ENCODE results near the gene CREG2. TPM values are rescaled to one million over a fixed set of nuclear protein-coding genes. Genes with fewer than 3 reads are reported as not detected.

Gene CREG2
- total RNA-seq (0.63 TPM), polyA plus RNA-seq (0.51 TPM)

GRCh38 chr2:101387151-101387834 lies at the start of gene CREG2:
Gene CREG2, minus strand, starts transcription at chr2:101387503. Its CDS starts 46 bp downstream, at chr2:101387457.
- H3K27ac ChIP-seq (ENCODE audit: low read depth) = no peak within 1 kb of the TSS
- no peaks in the 10 kb centered on the region for H3K4me1 ChIP-seq (ENCODE audit: insufficient read depth)
- H3K36me3 ChIP-seq (ENCODE audit: insufficient read depth) = no peaks in the 10 kb centered on the region
- DNase-seq (ENCODE audit: extremely low spot score) = peak; percentile 8
- peak within 1 kb of the TSS; percentile 52 for H3K4me3 ChIP-seq (ENCODE audit: low read depth, low read length)
- under 1% methylated on average over 79 of the region's 79 CpGs for WGBS

- H3K27ac ChIP-seq (ENCODE audit: low read depth) = no peak overlapping the region
- no peaks in the 10 kb centered on the region for H3K4me1 ChIP-seq (ENCODE audit: insufficient read depth)
- DNase-seq (ENCODE audit: extremely low spot score) = no peak
- 43% methylated on average over 24 of the region's 24 CpGs for WGBS
- H3K4me3 ChIP-seq (ENCODE audit: low read depth, low read length) = no peak overlapping the region
- no peaks in the 10 kb centered on the region for H3K36me3 ChIP-seq (ENCODE audit: insufficient read depth)
These were observed 47.9 kb upstream of the CREG2 start for GRCh38 chr2:101435001-101435862.

GRCh38 chr2:101433465-101433864 lies 46.2 kb upstream of the CREG2 start:
- no peak for DNase-seq (ENCODE audit: extremely low spot score)
- Histone ChIP-seq H3K36me3 (ENCODE audit: insufficient read depth) (no peaks in the 10 kb centered on the region), H3K4me1 (ENCODE audit: insufficient read depth) (no peaks in the 10 kb centered on the region), H3K4me3 (ENCODE audit: low read depth, low read length) (no peak overlapping the region), H3K27ac (ENCODE audit: low read depth) (no peak overlapping the region)
- 92% methylated on average over 3 of the region's 3 CpGs for WGBS

- H3K27ac ChIP-seq (ENCODE audit: low read depth) = no peak overlapping the region
- H3K4me1 ChIP-seq (ENCODE audit: insufficient read depth) = no peaks in the 10 kb centered on the region
- 90% methylated on average over 20 of the region's 20 CpGs for WGBS
- H3K4me3 ChIP-seq (ENCODE audit: low read depth, low read length) = no peak overlapping the region
- H3K36me3 ChIP-seq (ENCODE audit: insufficient read depth) = no peaks in the 10 kb centered on the region
- no peak for DNase-seq (ENCODE audit: extremely low spot score)
These were observed 45.3 kb upstream of the CREG2 start for GRCh38 chr2:101432411-101433181.

- DNase-seq (ENCODE audit: extremely low spot score) = no peak
- H3K27ac ChIP-seq (ENCODE audit: low read depth) = no peak overlapping the region
- H3K4me3 ChIP-seq (ENCODE audit: low read depth, low read length) = no peak overlapping the region
- no peaks in the 10 kb centered on the region for H3K4me1 ChIP-seq (ENCODE audit: insufficient read depth)
- WGBS = 93% methylated on average over 4 of the region's 4 CpGs
- H3K36me3 ChIP-seq (ENCODE audit: insufficient read depth) = no peaks in the 10 kb centered on the region
These were observed 44.2 kb upstream of the CREG2 start for GRCh38 chr2:101431486-101431885.

GRCh38 chr2:101430156-101430555 lies 42.9 kb upstream of the CREG2 start:
- no peak overlapping the region for H3K4me3 ChIP-seq (ENCODE audit: low read depth, low read length)
- H3K4me1 ChIP-seq (ENCODE audit: insufficient read depth) = no peaks in the 10 kb centered on the region
- H3K27ac ChIP-seq (ENCODE audit: low read depth) = no peak overlapping the region
- 99% methylated on average over 2 of the region's 2 CpGs for WGBS
- no peaks in the 10 kb centered on the region for H3K36me3 ChIP-seq (ENCODE audit: insufficient read depth)
- no peak for DNase-seq (ENCODE audit: extremely low spot score)

- DNase-seq (ENCODE audit: extremely low spot score) = no peak
- Histone ChIP-seq H3K27ac (ENCODE audit: low read depth) (no peak overlapping the region), H3K4me1 (ENCODE audit: insufficient read depth) (no peaks in the 10 kb centered on the region), H3K36me3 (ENCODE audit: insufficient read depth) (no peaks in the 10 kb centered on the region), H3K4me3 (ENCODE audit: low read depth, low read length) (no peak overlapping the region)
- 96% methylated on average over 6 of the region's 6 CpGs for WGBS
These were observed 42.1 kb upstream of the CREG2 start for GRCh38 chr2:101429453-101429852.

- H3K27ac ChIP-seq (ENCODE audit: low read depth) = no peak overlapping the region
- WGBS = 66% methylated on average over 10 of the region's 10 CpGs
- H3K36me3 ChIP-seq (ENCODE audit: insufficient read depth) = no peaks in the 10 kb centered on the region
- no peak for DNase-seq (ENCODE audit: extremely low spot score)
- H3K4me3 ChIP-seq (ENCODE audit: low read depth, low read length) = no peak overlapping the region
- no peaks in the 10 kb centered on the region for H3K4me1 ChIP-seq (ENCODE audit: insufficient read depth)
These were observed 41.3 kb upstream of the CREG2 start for GRCh38 chr2:101428422-101429176.

GRCh38 chr2:101427743-101428142 lies 40.4 kb upstream of the CREG2 start:
- no peaks in the 10 kb centered on the region for H3K36me3 ChIP-seq (ENCODE audit: insufficient read depth)
- 87% methylated on average over 13 of the region's 13 CpGs for WGBS
- H3K4me1 ChIP-seq (ENCODE audit: insufficient read depth) = no peaks in the 10 kb centered on the region
- no peak overlapping the region for H3K4me3 ChIP-seq (ENCODE audit: low read depth, low read length)
- H3K27ac ChIP-seq (ENCODE audit: low read depth) = no peak overlapping the region
- no peak for DNase-seq (ENCODE audit: extremely low spot score)

GRCh38 chr2:101427240-101427639 lies 39.9 kb upstream of the CREG2 start:
- 86% methylated on average over 7 of the region's 7 CpGs for WGBS
- Histone ChIP-seq H3K27ac (ENCODE audit: low read depth) (no peak overlapping the region), H3K4me1 (ENCODE audit: insufficient read depth) (no peaks in the 10 kb centered on the region), H3K4me3 (ENCODE audit: low read depth, low read length) (no peak overlapping the region), H3K36me3 (ENCODE audit: insufficient read depth) (no peaks in the 10 kb centered on the region)
- DNase-seq (ENCODE audit: extremely low spot score) = no peak

- Histone ChIP-seq H3K36me3 (ENCODE audit: insufficient read depth) (no peaks in the 10 kb centered on the region), H3K4me1 (ENCODE audit: insufficient read depth) (no peaks in the 10 kb centered on the region), H3K27ac (ENCODE audit: low read depth) (no peak overlapping the region), H3K4me3 (ENCODE audit: low read depth, low read length) (no peak overlapping the region)
- 92% methylated on average over 7 of the region's 7 CpGs for WGBS
- no peak for DNase-seq (ENCODE audit: extremely low spot score)
These were observed 39.5 kb upstream of the CREG2 start for GRCh38 chr2:101426822-101427221.

GRCh38 chr2:101420623-101421022 lies 33.3 kb upstream of the CREG2 start:
- no peaks in the 10 kb centered on the region for H3K36me3 ChIP-seq (ENCODE audit: insufficient read depth)
- 86% methylated on average over 4 of the region's 4 CpGs for WGBS
- DNase-seq (ENCODE audit: extremely low spot score) = no peak
- no peak overlapping the region for H3K4me3 ChIP-seq (ENCODE audit: low read depth, low read length)
- no peak overlapping the region for H3K27ac ChIP-seq (ENCODE audit: low read depth)
- H3K4me1 ChIP-seq (ENCODE audit: insufficient read depth) = no peaks in the 10 kb centered on the region

GRCh38 chr2:101419096-101419663 lies 31.9 kb upstream of the CREG2 start:
- 89% methylated on average over 10 of the region's 10 CpGs for WGBS
- no peak overlapping the region for H3K4me3 ChIP-seq (ENCODE audit: low read depth, low read length)
- no peak overlapping the region for H3K27ac ChIP-seq (ENCODE audit: low read depth)
- H3K36me3 ChIP-seq (ENCODE audit: insufficient read depth) = no peaks in the 10 kb centered on the region
- no peaks in the 10 kb centered on the region for H3K4me1 ChIP-seq (ENCODE audit: insufficient read depth)
- DNase-seq (ENCODE audit: extremely low spot score) = no peak

Measured in urinary bladder (tissue), 4 donors.